ENCODE measurements around the gene FCMR. TPM values are rescaled to one million over a fixed set of nuclear protein-coding genes. Genes with fewer than 3 reads are reported as not detected.

FCMR gene
- total RNA-seq, 1 experiment from 2014 or later, result 1.5 TPM

GRCh38 chr1:206939131-206939530 lies 17.4 kb upstream of the FCMR start:
- Histone ChIP-seq H3K9me3 (ENCODE audit: low read length) (no peaks in the 10 kb centered on the region), H3K79me2 (ENCODE audit: low read length) (no peaks in the 10 kb centered on the region), H3K4me2 (ENCODE audit: low read length) (no peak overlapping the region), H3K27me3 (ENCODE audit: low read length) (peaks cover 9% of the 10 kb centered on the region; the same call in 1 of the 2 replicates), H3K4me1 (ENCODE audit: insufficient read depth, low read length) (no peaks in the 10 kb centered on the region), H3K27ac (ENCODE audit: low read length) (no peak overlapping the region), H3K4me3 (ENCODE audit: low read length) (no peak overlapping the region), H2AFZ (ENCODE audit: low read length) (no peak overlapping the region), H3K9ac (ENCODE audit: low read length) (no peak overlapping the region), H3K36me3 (ENCODE audit: low read depth, low read length) (no peaks in the 10 kb centered on the region), H3K9me2 (replicated peaks; ENCODE audit: low read length) (no peaks in the 10 kb centered on the region), H4K20me1 (ENCODE audit: low read length) (no peaks in the 10 kb centered on the region), H3F3A (ENCODE audit: low read length, unreplicated experiment) (no peaks in the 10 kb centered on the region)
- TF ChIP-seq EZH2 (IDR thresholded peaks at IDR 0.05; ENCODE audit: low read length, unreplicated experiment) (no peak), EZH2phosphoT487 (IDR thresholded peaks at IDR 0.05; ENCODE audit: borderline replicate concordance, low read length) (no peak), CTCF (conservative IDR thresholded peaks at IDR 0.05; ENCODE audit: low read depth, low read length) (no peak)
- intact Hi-C loops (cut with micrococcal nuclease), result no loop called here
- POLR2A ChIA-PET (ENCODE audit: unreplicated experiment), result no interaction called here
- CTCF ChIA-PET, result no interaction called here
- ATAC-seq (no peak), DNase-seq (no peak)
- no TSS peak for BruUV-seq (replicated peaks)

GRCh38 chr1:206937425-206937824 lies 15.7 kb upstream of the FCMR start:
- no peaks in the 10 kb centered on the region for H3K27me3 ChIP-seq (ENCODE audit: low read length)
- intact Hi-C loops (cut with micrococcal nuclease), result no loop called here
- no peak for ATAC-seq
- no TSS peak for BruUV-seq (replicated peaks)
- H3K79me2 ChIP-seq (ENCODE audit: low read length), result no peaks in the 10 kb centered on the region
- TF ChIP-seq CTCF (conservative IDR thresholded peaks at IDR 0.05; ENCODE audit: low read depth, low read length), result peak; percentile 25; the same call in 1 of the 2 replicates
- no peak for TF ChIP-seq EZH2 (IDR thresholded peaks at IDR 0.05; ENCODE audit: low read length, unreplicated experiment)
- TF ChIP-seq EZH2phosphoT487 (IDR thresholded peaks at IDR 0.05; ENCODE audit: borderline replicate concordance, low read length), result no peak
- no peak overlapping the region for H3K4me3 ChIP-seq (ENCODE audit: low read length)
- DNase-seq, result no peak
- no peaks in the 10 kb centered on the region for H3K36me3 ChIP-seq (ENCODE audit: low read depth, low read length)
- no peak overlapping the region for H3K4me2 ChIP-seq (ENCODE audit: low read length)
- no peak overlapping the region for H3K27ac ChIP-seq (ENCODE audit: low read length)
- ChIA-PET POLR2A (ENCODE audit: unreplicated experiment) (no interaction called here), CTCF (interaction anchor here (1.2 kb wide), 1 partner anchor 10 kb away, joined by 5 read pairs; no protein-coding TSS in a partner anchor)
- no peaks in the 10 kb centered on the region for H4K20me1 ChIP-seq (ENCODE audit: low read length)
- H3F3A ChIP-seq (ENCODE audit: low read length, unreplicated experiment), result no peaks in the 10 kb centered on the region
- no peak overlapping the region for H2AFZ ChIP-seq (ENCODE audit: low read length)
- H3K9me2 ChIP-seq (replicated peaks; ENCODE audit: low read length), result no peaks in the 10 kb centered on the region
- no peaks in the 10 kb centered on the region for H3K4me1 ChIP-seq (ENCODE audit: insufficient read depth, low read length)
- no peak overlapping the region for H3K9ac ChIP-seq (ENCODE audit: low read length)
- H3K9me3 ChIP-seq (ENCODE audit: low read length), result no peaks in the 10 kb centered on the region

- Histone ChIP-seq H3K36me3 (ENCODE audit: low read depth, low read length) (no peaks in the 10 kb centered on the region), H3K4me1 (ENCODE audit: insufficient read depth, low read length) (no peaks in the 10 kb centered on the region), H4K20me1 (ENCODE audit: low read length) (no peaks in the 10 kb centered on the region), H3K27ac (ENCODE audit: low read length) (no peak overlapping the region), H3K27me3 (ENCODE audit: low read length) (no peaks in the 10 kb centered on the region), H3K9me2 (replicated peaks; ENCODE audit: low read length) (no peaks in the 10 kb centered on the region), H3K9me3 (ENCODE audit: low read length) (no peaks in the 10 kb centered on the region), H3F3A (ENCODE audit: low read length, unreplicated experiment) (no peaks in the 10 kb centered on the region), H2AFZ (ENCODE audit: low read length) (no peak overlapping the region), H3K4me2 (ENCODE audit: low read length) (no peak overlapping the region), H3K79me2 (ENCODE audit: low read length) (no peaks in the 10 kb centered on the region), H3K4me3 (ENCODE audit: low read length) (no peak overlapping the region), H3K9ac (ENCODE audit: low read length) (no peak overlapping the region)
- ATAC-seq (peak; percentile 82), DNase-seq (peak; percentile 62)
- CTCF ChIA-PET, result interaction anchor here (1.0 to 1.4 kb wide), 3 partner anchors 44 to 201 kb away, joined by 3 to 4 read pairs (median 4); no protein-coding TSS in a partner anchor
- intact Hi-C loops (cut with micrococcal nuclease), result loop anchor here (1.0 kb wide), 1 partner anchor 47 kb away; no protein-coding TSS in a partner anchor
- POLR2A ChIA-PET (ENCODE audit: unreplicated experiment), result no interaction called here
- TF ChIP-seq EZH2phosphoT487 (IDR thresholded peaks at IDR 0.05; ENCODE audit: borderline replicate concordance, low read length) (no peak), CTCF (conservative IDR thresholded peaks at IDR 0.05; ENCODE audit: low read depth, low read length) (peak; percentile 88), EZH2 (IDR thresholded peaks at IDR 0.05; ENCODE audit: low read length, unreplicated experiment) (no peak)
- BruUV-seq (replicated peaks), result no TSS peak
Observed at GRCh38 chr1:206935491-206936067, 13.8 kb upstream of the FCMR start.

Measured in PC-3 (cell line).